ENCODE measurements around the gene CTAGE9. TPM values are rescaled to one million over a fixed set of nuclear protein-coding genes. Genes with fewer than 3 reads are reported as not detected.

The CTAGE9 gene
- total RNA-seq, 6 experiments from 2014 or later: not detected

DNA sequence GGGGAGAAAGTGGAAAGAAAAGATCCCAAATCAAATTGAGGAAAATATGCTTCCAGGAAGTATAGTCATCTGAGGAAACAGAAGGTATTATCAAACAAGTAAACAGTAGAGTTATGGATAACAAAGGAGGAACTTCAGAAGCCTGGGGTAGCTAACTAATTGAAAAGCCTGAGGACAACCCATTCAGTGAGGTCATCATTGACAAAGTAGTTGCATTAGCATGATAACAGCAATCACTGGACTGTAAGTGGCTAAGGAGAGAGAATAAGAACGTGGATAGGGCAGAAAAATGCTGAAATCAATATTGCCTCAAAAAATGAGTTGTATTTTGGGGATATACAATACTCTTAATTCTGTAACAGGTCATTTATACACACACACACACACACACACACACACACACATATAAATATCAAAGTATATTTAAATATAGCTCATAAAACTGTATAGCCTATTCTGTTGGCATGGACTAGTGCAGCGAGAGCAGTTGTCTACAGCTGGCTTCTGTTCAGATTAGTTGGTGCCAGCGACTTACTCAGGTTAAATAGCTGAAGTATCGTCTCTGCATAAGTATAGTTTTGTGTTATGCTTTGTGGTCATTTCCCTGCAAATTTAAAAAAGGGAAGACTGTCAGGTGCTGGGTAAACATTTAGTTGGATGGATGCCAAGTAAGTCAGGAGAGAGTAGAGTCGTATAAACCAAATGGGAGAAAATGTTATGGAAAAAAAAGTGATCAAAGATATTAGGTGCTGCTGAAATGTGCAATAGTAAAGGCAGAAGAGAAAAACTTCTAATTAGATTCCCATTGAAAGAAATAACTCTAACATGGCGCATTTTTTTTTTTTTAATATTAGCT, 33.8 kb upstream of the CTAGE9 start:
- no peaks in the 10 kb centered on the region for H3K36me3 ChIP-seq
- H3K27me3 ChIP-seq: no peaks in the 10 kb centered on the region
- no peak overlapping the region for H3K4me3 ChIP-seq
- TF ChIP-seq, protein P1, sequence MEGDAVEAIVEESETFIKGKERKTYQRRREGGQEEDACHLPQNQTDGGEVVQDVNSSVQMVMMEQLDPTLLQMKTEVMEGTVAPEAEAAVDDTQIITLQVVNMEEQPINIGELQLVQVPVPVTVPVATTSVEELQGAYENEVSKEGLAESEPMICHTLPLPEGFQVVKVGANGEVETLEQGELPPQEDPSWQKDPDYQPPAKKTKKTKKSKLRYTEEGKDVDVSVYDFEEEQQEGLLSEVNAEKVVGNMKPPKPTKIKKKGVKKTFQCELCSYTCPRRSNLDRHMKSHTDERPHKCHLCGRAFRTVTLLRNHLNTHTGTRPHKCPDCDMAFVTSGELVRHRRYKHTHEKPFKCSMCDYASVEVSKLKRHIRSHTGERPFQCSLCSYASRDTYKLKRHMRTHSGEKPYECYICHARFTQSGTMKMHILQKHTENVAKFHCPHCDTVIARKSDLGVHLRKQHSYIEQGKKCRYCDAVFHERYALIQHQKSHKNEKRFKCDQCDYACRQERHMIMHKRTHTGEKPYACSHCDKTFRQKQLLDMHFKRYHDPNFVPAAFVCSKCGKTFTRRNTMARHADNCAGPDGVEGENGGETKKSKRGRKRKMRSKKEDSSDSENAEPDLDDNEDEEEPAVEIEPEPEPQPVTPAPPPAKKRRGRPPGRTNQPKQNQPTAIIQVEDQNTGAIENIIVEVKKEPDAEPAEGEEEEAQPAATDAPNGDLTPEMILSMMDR (IDR thresholded peaks at IDR 0.05): no peak
- TF ChIP-seq POLR2A (IDR thresholded peaks at IDR 0.05): no peak
- ATAC-seq: peak in 2 of 4 donors; percentile 30 to 31
- no peak for DNase-seq
- intact Hi-C loops (cut with DNase I): no loop called here
- no peaks in the 10 kb centered on the region for H3K4me1 ChIP-seq
- no peaks in the 10 kb centered on the region for H3K9me3 ChIP-seq
- no peak overlapping the region for H3K27ac ChIP-seq
- WGBS (ENCODE audit: insufficient coverage, low coverage, low lambda C conversion rate, missing lambda C conversion rate): 43% methylated on average over 6 of the region's 6 CpGs

DNA sequence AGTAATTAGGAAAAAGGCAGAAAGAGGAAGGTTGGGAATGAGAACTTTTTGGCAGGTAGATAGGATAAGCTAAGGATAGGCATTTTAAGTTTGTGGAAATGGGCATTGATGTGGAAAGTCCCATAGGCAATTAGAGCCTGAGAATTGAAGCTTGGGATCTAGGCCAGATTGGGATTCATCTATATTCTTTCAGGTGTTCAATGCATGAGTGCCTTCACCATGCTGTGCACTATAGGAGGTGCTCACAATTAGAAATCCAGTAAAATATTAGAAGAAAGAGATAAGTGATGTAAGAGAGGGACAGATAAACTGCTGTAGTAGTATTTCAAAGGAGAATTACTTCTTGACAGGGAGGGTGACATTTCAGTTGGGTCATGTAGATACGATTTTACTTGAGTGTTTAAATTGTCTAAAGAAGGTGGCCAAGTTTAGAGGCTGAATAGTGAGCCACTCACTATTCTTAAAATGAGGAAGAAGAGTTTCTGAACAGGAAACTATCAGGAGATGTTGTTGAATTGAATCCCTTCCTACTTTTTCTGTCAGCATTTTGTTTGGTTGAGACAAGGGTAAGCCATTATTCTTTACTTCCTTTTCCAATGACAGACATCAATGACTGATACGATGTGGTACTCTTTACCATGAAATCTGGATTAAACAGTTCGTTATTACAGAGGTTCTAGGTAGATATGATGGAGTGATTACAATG, 31.0 kb upstream of the CTAGE9 start:
- DNase-seq (no peak), ATAC-seq (no peak)
- H3K27me3 ChIP-seq: no peaks in the 10 kb centered on the region
- no peaks in the 10 kb centered on the region for H3K36me3 ChIP-seq
- intact Hi-C loops (cut with DNase I): no loop called here
- H3K4me1 ChIP-seq: no peaks in the 10 kb centered on the region
- H3K9me3 ChIP-seq: no peaks in the 10 kb centered on the region
- H3K4me3 ChIP-seq: no peak overlapping the region
- no peak for TF ChIP-seq POLR2A (IDR thresholded peaks at IDR 0.05)
- TF ChIP-seq, protein P1 (IDR thresholded peaks at IDR 0.05): no peak
- no peak overlapping the region for H3K27ac ChIP-seq
- WGBS (ENCODE audit: insufficient coverage, low coverage, low lambda C conversion rate, missing lambda C conversion rate): 39% methylated on average over 3 of the region's 3 CpGs

DNA sequence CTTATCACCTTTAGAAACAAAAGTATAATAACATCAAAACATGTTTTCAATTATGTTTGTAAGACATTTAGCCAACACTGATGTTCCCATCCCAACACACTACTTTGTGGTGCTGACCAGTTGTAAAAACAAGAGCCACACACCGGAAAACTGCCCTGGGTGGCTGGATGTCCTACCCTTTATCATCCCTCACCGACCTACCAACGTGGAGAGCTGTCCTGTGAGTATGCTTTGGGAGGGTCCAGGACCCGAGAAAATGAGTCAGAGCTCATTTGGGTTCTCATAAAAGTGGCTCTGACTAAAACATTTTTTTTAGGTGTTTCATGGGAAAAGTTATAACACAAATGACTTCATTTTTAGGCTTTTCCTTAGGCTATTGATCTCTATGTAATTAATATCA, 29.3 kb upstream of the CTAGE9 start:
- H3K27me3 ChIP-seq: no peaks in the 10 kb centered on the region
- TF ChIP-seq, protein P1 (IDR thresholded peaks at IDR 0.05): no peak
- TF ChIP-seq POLR2A (IDR thresholded peaks at IDR 0.05): no peak
- ATAC-seq (no peak), DNase-seq (no peak)
- intact Hi-C loops (cut with DNase I): no loop called here
- H3K4me1 ChIP-seq: no peaks in the 10 kb centered on the region
- H3K36me3 ChIP-seq: no peaks in the 10 kb centered on the region
- WGBS (ENCODE audit: insufficient coverage, low coverage, low lambda C conversion rate, missing lambda C conversion rate): 86% methylated on average over 4 of the region's 4 CpGs
- no peak overlapping the region for H3K4me3 ChIP-seq
- no peak overlapping the region for H3K27ac ChIP-seq
- no peaks in the 10 kb centered on the region for H3K9me3 ChIP-seq

DNA sequence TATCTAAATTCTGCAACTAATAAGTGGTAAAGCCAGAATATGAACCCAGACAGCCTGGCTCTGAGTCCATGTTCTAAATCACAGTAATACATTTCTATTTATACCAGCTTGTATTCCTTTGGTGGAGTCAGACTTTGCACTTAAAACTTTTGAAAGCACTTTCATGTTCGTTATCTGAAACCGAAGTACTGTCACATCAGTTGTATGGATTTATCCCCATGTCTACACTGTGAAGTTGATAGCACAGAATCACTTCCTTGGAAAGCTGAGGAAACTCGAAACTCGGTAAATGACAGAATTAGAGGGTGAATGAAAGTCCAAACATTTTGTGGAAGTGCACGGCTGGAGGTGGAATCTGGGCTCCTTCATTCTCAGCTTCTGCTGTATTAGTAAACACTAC, 28.3 kb upstream of the CTAGE9 start:
- no peaks in the 10 kb centered on the region for H3K4me1 ChIP-seq
- H3K4me3 ChIP-seq: no peak overlapping the region
- 67% methylated on average over 5 of the region's 5 CpGs for WGBS (ENCODE audit: insufficient coverage, low coverage, low lambda C conversion rate, missing lambda C conversion rate)
- no peak for ATAC-seq
- intact Hi-C loops (cut with DNase I): no loop called here
- H3K36me3 ChIP-seq: no peaks in the 10 kb centered on the region
- no peaks in the 10 kb centered on the region for H3K9me3 ChIP-seq
- H3K27me3 ChIP-seq: no peaks in the 10 kb centered on the region
- no peak overlapping the region for H3K27ac ChIP-seq
- TF ChIP-seq, protein P1 (IDR thresholded peaks at IDR 0.05): no peak
- no peak for DNase-seq
